Measurements from ENCODE around the gene CPE. TPM values are rescaled to one million over a fixed set of nuclear protein-coding genes. Genes with fewer than 3 reads are reported as not detected.

The CPE gene
- total RNA-seq, 1 experiment from 2014 or later, result 29.3 TPM

DNA sequence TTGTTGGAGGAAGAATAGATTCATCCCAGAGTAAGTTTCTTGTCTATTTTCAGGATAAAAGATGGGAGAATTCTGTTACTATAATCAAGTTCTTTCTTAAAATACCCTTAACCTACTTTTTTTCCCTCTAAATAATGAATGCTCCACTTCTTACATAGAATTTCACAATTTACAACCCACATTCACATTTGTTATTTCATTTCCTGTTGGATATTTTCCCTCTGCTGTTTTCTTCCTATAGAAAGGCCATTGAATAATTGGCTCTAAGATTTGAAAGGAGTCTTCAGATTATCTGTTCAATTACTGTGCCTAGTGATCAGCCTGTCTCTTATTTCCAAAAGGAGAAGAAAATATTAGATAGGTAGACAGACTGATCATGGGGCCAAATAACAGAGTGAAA, 79.7 kb downstream of the CPE start:
- TF ChIP-seq FOSL1 (IDR thresholded peaks at IDR 0.05; ENCODE audit: low read depth) (no peak), EZH2phosphoT487 (IDR thresholded peaks at IDR 0.05; ENCODE audit: borderline replicate concordance) (no peak), RAD21 (IDR thresholded peaks at IDR 0.05; ENCODE audit: low read depth) (no peak), ZFX (IDR thresholded peaks at IDR 0.05) (no peak)
- TF ChIP-seq, protein P1, sequence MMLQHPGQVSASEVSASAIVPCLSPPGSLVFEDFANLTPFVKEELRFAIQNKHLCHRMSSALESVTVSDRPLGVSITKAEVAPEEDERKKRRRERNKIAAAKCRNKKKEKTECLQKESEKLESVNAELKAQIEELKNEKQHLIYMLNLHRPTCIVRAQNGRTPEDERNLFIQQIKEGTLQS (IDR thresholded peaks at IDR 0.05), result no peak
- TF ChIP-seq, protein P2, sequence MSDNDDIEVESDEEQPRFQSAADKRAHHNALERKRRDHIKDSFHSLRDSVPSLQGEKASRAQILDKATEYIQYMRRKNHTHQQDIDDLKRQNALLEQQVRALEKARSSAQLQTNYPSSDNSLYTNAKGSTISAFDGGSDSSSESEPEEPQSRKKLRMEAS (IDR thresholded peaks at IDR 0.05), result no peak
- TF ChIP-seq, protein P3, sequence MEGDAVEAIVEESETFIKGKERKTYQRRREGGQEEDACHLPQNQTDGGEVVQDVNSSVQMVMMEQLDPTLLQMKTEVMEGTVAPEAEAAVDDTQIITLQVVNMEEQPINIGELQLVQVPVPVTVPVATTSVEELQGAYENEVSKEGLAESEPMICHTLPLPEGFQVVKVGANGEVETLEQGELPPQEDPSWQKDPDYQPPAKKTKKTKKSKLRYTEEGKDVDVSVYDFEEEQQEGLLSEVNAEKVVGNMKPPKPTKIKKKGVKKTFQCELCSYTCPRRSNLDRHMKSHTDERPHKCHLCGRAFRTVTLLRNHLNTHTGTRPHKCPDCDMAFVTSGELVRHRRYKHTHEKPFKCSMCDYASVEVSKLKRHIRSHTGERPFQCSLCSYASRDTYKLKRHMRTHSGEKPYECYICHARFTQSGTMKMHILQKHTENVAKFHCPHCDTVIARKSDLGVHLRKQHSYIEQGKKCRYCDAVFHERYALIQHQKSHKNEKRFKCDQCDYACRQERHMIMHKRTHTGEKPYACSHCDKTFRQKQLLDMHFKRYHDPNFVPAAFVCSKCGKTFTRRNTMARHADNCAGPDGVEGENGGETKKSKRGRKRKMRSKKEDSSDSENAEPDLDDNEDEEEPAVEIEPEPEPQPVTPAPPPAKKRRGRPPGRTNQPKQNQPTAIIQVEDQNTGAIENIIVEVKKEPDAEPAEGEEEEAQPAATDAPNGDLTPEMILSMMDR (IDR thresholded peaks at IDR 0.05 in 2 of 3, conservative IDR thresholded peaks at IDR 0.05 in 1 of 3; ENCODE audit: borderline replicate concordance in 1 of 3, insufficient read depth in 1 of 3, low read depth in 2 of 3, low read length in 2 of 3), result no peak
- TF ChIP-seq, protein P4, sequence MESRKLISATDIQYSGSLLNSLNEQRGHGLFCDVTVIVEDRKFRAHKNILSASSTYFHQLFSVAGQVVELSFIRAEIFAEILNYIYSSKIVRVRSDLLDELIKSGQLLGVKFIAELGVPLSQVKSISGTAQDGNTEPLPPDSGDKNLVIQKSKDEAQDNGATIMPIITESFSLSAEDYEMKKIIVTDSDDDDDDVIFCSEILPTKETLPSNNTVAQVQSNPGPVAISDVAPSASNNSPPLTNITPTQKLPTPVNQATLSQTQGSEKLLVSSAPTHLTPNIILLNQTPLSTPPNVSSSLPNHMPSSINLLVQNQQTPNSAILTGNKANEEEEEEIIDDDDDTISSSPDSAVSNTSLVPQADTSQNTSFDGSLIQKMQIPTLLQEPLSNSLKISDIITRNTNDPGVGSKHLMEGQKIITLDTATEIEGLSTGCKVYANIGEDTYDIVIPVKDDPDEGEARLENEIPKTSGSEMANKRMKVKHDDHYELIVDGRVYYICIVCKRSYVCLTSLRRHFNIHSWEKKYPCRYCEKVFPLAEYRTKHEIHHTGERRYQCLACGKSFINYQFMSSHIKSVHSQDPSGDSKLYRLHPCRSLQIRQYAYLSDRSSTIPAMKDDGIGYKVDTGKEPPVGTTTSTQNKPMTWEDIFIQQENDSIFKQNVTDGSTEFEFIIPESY (IDR thresholded peaks at IDR 0.05; ENCODE audit: extremely low read depth, insufficient replicate concordance, low read length), result no peak
- TF ChIP-seq, protein P5, sequence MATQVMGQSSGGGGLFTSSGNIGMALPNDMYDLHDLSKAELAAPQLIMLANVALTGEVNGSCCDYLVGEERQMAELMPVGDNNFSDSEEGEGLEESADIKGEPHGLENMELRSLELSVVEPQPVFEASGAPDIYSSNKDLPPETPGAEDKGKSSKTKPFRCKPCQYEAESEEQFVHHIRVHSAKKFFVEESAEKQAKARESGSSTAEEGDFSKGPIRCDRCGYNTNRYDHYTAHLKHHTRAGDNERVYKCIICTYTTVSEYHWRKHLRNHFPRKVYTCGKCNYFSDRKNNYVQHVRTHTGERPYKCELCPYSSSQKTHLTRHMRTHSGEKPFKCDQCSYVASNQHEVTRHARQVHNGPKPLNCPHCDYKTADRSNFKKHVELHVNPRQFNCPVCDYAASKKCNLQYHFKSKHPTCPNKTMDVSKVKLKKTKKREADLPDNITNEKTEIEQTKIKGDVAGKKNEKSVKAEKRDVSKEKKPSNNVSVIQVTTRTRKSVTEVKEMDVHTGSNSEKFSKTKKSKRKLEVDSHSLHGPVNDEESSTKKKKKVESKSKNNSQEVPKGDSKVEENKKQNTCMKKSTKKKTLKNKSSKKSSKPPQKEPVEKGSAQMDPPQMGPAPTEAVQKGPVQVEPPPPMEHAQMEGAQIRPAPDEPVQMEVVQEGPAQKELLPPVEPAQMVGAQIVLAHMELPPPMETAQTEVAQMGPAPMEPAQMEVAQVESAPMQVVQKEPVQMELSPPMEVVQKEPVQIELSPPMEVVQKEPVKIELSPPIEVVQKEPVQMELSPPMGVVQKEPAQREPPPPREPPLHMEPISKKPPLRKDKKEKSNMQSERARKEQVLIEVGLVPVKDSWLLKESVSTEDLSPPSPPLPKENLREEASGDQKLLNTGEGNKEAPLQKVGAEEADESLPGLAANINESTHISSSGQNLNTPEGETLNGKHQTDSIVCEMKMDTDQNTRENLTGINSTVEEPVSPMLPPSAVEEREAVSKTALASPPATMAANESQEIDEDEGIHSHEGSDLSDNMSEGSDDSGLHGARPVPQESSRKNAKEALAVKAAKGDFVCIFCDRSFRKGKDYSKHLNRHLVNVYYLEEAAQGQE (IDR thresholded peaks at IDR 0.05; ENCODE audit: low read depth), result no peak
- no peaks in the 10 kb centered on the region for H3K27me3 ChIP-seq (ENCODE audit: insufficient read depth, low read length)
- ATAC-seq, result no peak
- no peaks in the 10 kb centered on the region for H3K9me2 ChIP-seq (ENCODE audit: insufficient read depth)
- BruUV-seq (replicated peaks), result no TSS peak
- no peak overlapping the region for H3K27ac ChIP-seq (ENCODE audit: low read depth, low read length)
- intact Hi-C loops (cut with micrococcal nuclease), result no loop called here
- ChIA-PET POLR2A (no interaction called here), RAD21 (ENCODE audit: low non-redundant PET in 1 of 2, low total read pairs in 2 of 2, uncharacterized antibody in 2 of 2, unreplicated experiment in 2 of 2) (no interaction called here), CTCF (no interaction called here)
- no peaks in the 10 kb centered on the region for H3K9me3 ChIP-seq (ENCODE audit: control insufficient read depth in 1 of 2, insufficient read depth in 1 of 2, low read depth in 1 of 2, low read length in 2 of 2)
- no peak overlapping the region for H3K9ac ChIP-seq (ENCODE audit: low read length)
- H3K4me3 ChIP-seq (replicated peaks in 1 of 2; ENCODE audit: low read depth in 1 of 2, low read length in 2 of 2), result no peak overlapping the region
- 0 out of 4 replicates have a peak, but pooled peaks cover 0 to 7% of the 10 kb centered on the region in 2 experiments for H3K4me1 ChIP-seq (ENCODE audit: control insufficient read depth in 1 of 2, insufficient read depth in 2 of 2, low read length in 2 of 2)
- no peak overlapping the region for H2AFZ ChIP-seq (ENCODE audit: low read depth, low read length, poor library complexity, severe bottlenecking)
- no peaks in the 10 kb centered on the region for H3K36me3 ChIP-seq (ENCODE audit: control insufficient read depth in 1 of 2, insufficient read depth in 2 of 2, low read length in 2 of 2)
- no peak overlapping the region for H3K4me2 ChIP-seq (ENCODE audit: low read length)
- DNase-seq (ENCODE audit: low read depth, low spot score), result no peak
- H3K79me2 ChIP-seq (ENCODE audit: insufficient read depth, low read length), result no peaks in the 10 kb centered on the region
- H4K20me1 ChIP-seq (ENCODE audit: insufficient read depth), result no peaks in the 10 kb centered on the region

All from HCT116 (cell line).